ENCODE measurements around the gene BBOF1.

DNA sequence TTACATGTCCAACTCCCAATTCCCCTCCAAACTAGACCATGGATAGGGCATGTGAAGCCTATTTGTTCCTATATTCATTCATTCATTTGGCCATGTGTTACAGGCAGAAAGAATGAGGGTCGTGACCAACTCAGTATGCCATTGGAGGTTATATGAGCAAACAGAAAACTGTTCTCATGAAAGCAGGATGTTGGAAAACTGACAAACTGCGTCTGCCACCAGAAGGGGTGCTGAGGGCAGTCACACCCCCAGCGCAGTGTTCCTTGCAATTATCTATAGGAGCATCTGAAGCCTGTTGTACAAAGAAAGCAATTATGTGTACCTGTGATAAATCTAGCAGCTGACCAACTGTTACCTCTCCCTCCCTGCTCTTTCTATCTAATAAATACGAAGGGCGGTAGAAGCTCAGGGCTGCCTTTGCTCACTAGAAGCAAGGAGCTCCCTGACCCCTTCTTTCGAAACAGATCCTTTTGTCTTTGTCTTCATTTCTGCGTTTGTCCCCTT lies 21.2 kb upstream of the BBOF1 start:
- no peak for TF ChIP-seq POLR2A (IDR thresholded peaks at IDR 0.05)
- TF ChIP-seq, protein P1, sequence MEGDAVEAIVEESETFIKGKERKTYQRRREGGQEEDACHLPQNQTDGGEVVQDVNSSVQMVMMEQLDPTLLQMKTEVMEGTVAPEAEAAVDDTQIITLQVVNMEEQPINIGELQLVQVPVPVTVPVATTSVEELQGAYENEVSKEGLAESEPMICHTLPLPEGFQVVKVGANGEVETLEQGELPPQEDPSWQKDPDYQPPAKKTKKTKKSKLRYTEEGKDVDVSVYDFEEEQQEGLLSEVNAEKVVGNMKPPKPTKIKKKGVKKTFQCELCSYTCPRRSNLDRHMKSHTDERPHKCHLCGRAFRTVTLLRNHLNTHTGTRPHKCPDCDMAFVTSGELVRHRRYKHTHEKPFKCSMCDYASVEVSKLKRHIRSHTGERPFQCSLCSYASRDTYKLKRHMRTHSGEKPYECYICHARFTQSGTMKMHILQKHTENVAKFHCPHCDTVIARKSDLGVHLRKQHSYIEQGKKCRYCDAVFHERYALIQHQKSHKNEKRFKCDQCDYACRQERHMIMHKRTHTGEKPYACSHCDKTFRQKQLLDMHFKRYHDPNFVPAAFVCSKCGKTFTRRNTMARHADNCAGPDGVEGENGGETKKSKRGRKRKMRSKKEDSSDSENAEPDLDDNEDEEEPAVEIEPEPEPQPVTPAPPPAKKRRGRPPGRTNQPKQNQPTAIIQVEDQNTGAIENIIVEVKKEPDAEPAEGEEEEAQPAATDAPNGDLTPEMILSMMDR (IDR thresholded peaks at IDR 0.05), result no peak
